ENCODE results near the gene TCAIM.
"Not testable (repeated sequence)": the region's sequence is repeated elsewhere in the genome, so short reads cannot be mapped to it uniquely, and the experiment has no call there.

Gene TCAIM

DNA sequence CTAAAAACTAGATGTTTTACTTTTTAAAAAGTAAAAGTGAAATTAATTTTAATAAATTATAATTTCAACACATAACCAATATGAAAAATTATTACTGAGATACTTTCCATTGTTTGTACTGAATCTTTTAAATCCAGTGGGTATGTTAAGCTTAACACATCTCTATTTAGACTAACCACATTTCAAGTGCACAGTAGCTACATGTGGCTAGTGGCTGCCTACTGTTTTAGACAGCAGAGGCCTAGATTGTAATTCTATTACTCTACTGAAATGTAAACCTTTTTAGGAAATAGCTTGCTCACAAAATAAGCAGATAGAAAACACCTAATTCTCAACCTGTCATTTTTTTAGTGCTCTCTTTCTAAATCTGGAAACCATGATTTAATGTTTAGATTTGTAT, 4.9 kb downstream of the TCAIM start:
- DNase-seq (ENCODE audit: low read depth in 2 of 2) = no peak

DNA sequence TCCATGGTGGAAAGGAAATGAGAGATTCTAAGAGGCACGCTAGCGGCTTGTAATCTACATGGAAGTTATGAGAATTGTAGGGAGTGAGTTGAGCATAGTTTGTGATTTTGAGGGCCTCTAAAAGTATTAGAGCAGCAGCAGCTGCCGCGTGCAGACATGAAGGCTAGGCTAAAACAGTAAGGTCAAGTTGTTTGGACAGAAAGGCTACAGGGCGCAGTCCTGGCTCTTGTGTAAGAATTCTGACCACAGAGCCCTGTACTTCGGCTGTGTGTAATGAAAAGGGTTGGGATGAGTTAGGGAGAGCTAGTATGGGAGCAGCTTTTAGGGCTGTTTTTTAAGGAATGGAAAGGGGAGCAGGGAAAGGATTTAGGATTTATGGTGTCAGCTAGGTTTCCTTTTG, 8.0 kb downstream of the TCAIM start:
- DNase-seq (ENCODE audit: low read depth in 2 of 2) = not testable (repeated sequence)

DNA sequence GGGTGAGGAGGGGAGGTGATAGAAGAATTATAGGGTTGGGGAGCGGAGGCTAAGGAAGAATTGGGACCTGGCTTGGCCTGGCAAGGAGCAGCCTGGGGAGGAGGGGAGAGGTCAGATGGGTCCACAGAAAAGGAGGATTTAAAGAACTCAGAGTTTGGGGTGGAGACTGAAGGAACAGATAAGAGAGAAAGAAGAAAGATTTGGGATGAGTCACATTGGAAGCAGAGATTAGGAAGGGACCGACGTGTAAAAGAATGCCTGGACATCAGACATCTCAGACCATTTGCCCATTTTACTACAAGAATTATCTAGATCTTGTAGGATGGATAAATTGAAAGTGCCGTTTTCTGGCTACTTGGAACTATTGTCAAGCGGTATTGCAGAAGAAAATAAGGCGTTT, 10.4 kb downstream of the TCAIM start:
- DNase-seq (ENCODE audit: low read depth in 2 of 2) = no peak

DNA sequence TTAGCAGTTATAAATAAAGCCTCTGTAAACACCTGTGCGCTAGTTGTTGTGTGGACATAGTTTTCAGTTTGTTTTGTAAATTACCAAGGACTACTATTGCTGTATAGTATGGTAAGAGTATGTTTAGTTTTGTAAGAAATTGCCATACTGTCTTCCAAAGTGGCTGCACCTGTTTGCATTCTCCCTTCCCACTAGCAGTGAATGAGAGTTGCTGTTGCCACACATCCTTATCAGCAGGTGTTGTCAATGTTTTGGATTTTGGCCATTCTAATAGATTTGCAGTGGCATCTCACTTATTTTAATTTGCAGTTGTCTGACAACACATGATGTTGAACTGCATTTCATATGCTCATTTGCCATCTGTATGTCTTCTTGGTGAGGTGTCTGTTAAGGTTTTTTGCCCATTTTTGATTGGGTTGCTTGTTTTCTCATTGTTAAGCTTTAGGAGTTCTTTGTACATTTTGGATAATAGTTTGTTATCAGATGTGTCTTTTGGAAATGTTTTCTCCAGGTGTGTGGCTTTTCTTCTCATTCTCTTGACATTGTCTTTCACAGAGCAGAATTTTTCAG, 14.9 kb downstream of the TCAIM start:
- no peak for DNase-seq (ENCODE audit: low read depth in 2 of 2)

DNA sequence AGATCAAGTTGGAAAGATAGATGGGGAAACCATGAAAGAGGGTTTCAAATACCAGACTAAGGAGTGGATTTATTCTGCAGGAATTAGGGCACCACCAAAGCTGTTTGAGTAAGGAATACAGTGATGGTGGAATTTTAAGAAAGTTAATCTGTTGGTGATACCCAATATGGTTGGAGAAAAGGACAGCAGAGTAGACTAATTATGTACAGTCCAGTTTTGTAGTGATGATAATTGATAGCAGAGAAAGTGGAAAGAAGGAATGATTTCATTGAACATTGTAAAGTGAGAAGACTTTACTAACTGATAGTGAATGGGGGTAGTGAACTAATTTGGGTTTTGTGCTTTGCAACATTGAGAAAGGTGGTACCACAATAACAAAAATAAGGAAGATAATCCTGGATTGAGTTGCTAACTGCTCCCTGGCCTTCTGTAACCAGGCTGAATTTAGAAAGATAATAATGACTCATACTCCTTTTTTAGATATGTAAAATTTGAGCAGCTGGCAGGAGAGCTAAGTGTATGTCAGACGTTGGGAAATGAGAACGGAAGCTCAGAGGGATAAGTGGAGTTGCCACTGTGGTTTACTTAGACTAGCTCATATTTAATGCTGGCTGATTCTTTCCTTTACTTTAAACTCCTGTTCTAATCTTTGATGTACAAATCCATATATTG, 16.9 kb downstream of the TCAIM start:
- DNase-seq (ENCODE audit: low read depth in 2 of 2) = no peak

DNA sequence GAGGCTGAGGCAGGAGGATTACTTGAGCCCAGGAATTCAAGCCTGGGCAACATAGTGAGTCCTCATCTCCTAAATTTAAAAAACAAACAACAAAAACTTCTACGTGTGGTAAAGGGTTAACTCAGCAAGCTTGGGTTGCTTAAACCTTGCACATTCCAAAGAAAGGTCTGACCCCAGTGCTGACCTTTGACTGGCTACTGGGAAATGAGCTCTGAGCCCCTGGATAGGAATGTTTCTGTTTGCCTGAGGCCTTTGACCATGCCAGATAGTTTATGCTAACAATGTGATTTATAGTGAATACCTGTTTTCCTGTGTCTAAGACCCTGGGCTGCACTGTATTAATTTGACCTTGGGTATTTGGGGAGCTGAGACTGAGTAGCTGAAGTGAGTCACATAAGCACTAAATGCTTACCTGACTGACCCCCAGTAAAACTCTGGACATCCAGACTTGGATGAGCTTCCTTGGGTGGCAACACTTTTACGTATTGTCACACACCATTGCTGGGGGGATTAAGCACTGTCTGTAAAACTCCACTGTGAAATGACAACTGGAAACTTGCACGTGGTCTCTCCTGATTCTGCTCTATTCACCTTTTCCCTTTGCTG, 20.7 kb downstream of the TCAIM start:
- DNase-seq (ENCODE audit: low read depth in 2 of 2) = no peak

DNA sequence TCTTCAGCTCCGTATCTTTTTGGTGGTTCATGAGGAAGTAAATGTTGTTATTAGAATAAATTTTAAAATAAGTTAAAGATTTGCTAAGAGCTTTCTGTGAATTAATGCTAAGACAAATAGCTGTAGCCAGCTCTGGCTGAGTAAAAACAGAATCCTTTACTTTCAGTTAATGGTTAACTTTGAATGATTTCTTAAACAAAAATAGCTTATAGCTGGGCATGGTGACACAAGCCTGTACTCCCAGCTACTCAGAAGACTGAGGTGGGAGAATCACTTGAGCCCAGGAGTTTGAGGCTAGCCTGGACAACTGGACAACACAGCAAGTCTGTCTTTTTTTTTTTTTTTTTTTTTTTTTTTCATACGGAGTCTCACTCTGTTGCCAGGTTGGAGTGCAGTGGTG, 25.0 kb downstream of the TCAIM start:
- no peak for DNase-seq (ENCODE audit: low read depth in 2 of 2)

DNA sequence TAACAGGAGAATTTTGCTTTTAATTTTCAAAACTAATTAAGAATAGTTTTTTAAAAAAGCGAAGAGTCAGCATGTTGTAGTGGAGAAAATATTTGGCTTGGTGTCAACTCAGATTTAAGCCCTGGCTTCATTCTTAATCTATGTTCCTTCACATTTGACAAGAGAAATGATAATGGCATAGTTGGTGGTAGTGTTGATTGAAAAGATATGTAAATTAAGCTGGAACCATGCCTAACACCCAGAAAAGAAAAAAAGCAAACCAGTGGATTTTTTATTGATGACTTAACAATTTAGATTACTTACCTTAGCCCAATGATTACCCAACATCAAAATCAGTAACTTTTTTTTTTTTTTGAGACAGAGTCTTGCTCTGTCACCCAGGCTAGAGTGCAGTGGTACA, 27.4 kb downstream of the TCAIM start:
- DNase-seq (ENCODE audit: low read depth in 2 of 2) = no peak

DNA sequence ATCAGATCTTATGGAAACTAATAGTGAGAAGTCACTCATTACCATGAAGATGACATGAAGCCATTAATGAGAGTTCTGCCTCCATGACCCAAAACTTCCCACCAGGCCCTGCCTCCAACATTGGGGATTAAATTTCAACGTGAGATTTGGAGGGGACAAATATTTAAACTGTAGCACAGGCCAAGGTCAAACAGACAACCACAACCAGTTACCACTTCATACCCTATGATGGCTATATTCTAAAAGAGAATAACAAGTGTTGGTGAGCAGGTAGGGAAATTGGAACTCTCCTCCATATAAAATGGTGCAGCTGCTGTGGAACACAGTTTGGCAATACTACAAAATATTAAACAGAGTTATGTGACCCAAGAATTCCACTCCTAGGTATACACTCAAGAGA, 36.9 kb downstream of the TCAIM start:
- DNase-seq (ENCODE audit: low read depth in 2 of 2) = no peak

DNA sequence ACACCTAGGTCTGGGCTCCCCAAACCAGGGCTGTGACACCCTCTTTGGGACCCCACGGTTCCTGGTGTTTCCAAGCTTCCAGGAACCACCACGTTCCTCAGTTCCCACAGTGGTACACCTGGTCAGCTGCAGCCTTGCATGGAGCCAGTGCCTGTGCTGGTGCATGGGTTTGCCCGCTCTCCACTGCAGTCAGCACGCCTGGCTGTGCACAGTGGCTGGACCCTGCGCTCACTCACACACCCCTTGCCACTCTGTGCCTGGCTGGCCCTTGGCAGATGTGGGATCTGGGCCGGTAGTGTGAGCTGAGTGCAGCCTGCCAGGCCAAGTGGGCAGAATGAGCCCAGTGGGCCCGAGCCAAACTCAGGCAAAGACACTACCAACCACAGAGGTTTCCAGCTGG, 48.8 kb downstream of the TCAIM start:
- DNase-seq (ENCODE audit: low read depth in 2 of 2) = no peak

DNA sequence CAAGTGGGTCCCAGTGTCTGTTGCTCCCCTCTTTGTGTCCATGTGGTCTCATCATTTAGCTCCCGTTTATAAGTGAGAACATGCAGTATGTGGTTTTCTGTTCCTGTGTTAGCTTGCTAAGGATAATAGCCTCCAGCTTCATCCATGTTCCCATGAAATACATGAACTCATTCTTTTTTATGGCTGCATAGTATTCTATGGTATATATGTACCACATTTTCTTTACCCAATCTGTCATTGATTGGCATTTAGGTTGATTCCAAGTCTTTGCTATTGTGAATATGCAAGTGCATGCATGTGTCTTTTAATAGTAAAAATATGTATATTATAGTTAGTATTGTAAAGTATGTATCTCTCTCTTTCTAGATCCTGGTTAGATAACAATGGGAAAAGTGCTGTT, 53.9 kb downstream of the TCAIM start:
- no peak for DNase-seq (ENCODE audit: low read depth in 2 of 2)

DNA sequence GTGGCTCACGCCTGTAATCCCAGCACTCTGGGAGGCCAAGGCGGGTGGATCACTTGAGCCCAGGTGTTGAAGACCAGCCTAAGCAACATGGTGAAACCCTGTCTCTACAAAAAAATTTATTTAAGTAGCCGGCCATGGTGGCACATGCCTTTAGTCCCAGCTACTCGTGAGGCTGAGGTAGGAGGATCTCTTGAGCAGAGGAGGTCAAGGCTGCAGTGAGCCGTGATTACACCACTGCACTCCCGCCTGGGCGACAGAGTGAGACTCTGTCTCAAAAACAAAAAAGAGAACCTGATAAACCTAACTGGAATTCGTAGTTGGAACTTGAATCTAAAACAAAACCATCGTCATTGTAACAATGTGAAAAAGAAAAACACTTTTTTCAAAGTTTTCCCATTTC, 57.1 kb downstream of the TCAIM start:
- no peak for DNase-seq (ENCODE audit: low read depth in 2 of 2)

DNA sequence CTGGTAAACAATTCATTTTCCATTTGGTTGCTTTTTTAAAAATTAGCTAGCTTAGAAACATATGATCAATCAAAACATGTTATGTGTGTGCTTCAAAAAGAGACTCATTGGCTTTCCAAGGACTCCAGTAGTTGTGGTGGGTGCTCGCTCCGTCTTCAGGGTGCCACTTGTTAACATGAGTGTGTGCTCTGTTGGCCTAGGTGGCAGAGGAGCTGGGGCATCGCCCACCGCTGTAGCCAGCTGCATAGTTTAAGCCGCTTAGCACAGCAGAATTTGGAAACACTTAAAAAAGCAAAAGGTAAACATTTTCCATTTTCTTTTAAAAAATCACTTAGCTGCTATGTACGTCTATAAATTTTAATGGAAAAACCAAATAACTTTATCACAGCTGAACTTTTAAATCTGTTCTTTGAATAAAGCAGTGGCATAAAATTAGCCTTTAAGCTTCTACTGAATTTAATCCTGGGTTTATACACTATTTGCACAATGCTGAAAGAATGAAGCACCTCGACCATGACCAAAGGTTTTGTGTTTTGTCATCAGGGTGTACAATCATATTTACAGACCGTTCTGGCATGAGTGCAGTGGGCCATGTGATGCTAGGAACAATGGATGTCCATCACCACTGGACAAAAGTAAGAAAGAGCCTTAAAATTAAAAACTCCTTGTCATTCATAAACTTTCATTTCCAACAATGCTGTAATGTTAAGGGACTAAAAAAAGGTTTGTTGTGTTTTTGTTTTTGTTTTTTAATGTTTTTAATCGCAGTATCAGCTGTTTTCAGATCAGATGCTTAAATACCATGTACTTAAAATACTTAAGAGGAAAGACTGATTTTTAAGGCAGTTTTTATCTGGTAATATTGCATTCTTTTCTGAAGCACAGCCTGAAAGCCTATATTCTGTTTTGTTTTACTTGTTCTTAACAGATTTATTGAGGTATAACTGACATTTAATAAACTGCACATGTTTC, 57.9 kb downstream of the TCAIM start:
- DNase-seq (ENCODE audit: low read depth in 2 of 2) = no peak

DNA sequence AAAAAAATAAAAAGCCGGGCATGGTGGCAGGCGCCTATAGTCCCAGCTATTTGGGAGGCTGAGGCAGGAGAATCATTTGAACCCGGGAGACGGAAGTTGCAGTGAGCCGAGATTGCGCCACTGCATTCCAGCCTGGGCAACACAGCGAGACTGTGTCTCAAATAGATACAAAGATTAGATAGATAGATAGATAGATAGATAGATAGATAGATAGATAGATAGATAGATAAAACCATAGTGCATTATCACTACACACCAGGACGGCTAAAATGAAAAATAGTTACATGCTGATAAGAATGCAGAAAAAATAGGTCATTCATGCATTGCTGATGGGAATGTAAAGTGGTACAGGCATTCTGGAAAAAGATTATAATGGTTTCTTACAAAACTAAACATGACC, 59.7 kb downstream of the TCAIM start:
- not testable (repeated sequence) for DNase-seq (ENCODE audit: low read depth in 2 of 2)

DNA sequence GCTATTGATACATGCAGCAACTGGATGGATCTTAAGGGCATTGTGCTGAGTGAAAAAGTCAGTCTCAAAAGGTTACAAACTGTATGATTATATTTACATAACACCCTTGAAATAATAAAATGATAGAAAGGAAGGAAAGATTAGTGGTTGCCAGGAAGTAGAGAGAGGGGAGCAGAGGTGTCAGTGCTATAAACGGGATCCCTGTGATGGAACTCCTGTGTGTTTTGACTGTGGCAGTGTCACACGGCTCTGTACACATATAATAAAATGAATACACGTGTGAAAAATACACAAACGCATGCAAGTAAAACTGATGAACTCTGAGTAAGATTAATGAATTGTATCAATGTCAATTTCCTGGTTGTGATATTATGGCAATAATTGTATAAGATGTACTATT, 60.3 kb downstream of the TCAIM start:
- DNase-seq (ENCODE audit: low read depth in 2 of 2) = no peak

DNA sequence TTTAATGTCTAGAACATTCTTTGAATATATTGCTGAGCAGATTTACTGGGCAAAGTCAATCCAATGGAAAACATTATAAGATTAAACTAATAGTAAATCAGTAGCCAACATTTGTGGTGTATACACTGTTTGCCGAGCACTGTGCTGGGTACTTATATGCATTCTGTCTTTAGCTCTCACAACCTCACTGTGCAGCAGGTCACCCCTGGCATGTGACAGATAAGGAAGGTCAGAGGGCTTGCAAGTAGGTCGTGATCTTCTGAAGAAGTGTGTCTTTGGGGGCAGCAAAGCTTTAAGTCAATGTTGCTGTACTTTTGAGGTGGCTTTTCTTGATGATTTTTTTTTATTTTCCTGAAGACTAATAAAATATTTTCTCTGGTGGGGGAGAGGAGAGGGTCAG, 62.2 kb downstream of the TCAIM start:
- DNase-seq (ENCODE audit: low read depth in 2 of 2) = no peak

DNA sequence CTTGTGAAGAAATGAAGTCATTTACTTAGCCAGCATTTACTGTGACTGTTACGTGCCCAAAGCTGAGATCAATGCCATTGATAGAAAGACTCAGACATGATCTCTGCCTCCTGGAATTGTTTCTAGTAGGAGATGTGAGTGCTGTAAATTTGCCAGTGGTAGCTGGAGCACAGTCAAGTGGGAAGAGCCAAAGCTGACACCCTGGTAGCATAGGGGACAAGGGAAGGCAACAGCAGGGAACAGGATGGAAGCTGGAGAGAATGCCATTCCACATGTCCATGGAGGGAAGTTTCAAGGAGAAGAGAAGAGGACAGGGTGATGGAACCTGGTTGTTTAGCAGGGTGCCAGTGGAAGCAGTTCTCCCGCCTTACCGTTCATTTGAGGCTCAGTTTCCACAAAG, 64.0 kb downstream of the TCAIM start:
- DNase-seq (ENCODE audit: low read depth in 2 of 2) = no peak

DNA sequence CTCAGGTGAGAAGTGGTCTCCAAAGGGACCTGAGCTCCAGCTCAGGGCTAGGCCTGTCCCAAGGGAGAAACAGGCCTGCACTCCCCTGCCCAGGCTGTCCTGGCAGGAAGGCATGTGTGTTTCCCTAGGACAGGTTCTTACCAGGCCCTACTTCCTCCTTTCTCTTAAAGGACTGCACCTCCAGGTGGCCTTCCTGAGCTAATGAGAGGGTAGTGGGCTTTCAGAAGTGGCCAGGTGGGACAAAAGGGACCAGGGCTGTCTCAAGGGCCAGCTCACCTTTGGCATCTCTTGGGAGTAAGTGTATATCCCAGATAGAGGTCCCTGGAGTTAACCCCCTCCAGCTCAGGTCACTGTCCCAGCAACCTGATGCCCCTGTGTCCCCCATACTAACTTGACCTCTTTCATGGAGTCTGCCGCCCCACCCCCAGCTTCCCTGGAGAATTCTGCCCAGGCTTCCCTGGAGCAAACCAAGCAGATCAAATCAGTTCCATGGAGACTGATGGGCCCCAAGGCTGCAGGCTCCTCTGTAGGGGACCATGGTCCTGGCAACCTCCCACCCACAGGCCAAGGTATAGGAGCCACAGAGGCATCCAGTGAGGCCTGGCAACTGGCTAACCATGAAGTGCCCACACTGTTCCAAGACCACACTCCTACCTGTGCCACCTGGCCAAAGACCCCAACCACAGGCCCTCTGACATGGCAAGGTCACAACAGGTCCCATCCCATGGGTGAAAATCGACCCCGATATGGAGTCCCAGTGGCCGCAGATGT, 71.3 kb downstream of the TCAIM start:
- DNase-seq (ENCODE audit: low read depth in 2 of 2) = no peak

DNA sequence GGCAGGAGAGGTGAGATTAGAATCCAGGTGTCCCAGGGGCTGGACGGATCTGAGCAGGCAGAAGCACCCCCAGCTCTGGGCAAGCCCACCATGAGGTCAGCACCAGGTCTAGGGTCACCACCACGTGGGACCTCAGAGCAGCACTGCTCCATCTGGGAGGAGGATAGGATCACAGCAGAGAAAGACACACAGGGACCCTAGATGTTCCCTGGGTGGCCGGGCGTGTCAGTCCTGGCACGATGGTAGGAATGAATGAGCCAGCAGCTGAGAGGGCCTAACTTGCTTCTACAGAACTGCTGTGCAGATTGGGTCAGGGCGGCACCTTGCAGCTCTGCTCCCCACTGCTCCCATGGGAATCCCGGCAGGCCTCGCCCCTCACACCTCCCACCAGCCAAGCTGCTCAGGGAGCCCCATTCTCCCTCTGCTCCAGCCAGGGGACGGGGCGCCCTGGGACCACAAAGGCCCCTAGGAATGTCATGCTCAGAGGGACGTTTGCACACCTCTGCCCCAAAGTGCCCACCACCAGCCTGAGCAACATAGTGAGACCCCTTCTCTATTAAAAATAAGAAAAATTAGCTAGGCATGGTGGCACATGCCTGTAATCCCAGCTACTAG, 72.6 kb downstream of the TCAIM start:
- no peak for DNase-seq (ENCODE audit: low read depth in 2 of 2)

DNA sequence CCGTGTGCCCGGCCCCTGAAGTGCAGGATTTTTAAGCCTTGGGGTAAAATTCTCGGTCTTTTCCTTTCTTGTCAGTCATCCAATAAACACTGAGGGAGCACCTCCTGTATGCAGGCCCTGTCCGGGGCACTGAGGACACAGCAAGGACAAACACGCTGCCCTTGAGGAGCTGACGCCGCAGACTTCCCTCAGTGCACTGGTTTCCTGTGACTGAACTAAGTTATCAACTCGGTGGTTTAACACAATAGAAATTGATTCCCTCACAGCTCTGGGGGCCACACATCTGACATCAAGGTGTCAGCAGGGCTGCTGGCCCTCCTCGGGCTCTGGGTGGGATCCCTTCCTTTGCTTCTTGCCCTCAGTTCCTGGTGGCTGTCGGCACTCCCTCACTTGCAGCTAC, 73.8 kb downstream of the TCAIM start:
- DNase-seq (ENCODE audit: low read depth in 2 of 2) = no peak

DNA sequence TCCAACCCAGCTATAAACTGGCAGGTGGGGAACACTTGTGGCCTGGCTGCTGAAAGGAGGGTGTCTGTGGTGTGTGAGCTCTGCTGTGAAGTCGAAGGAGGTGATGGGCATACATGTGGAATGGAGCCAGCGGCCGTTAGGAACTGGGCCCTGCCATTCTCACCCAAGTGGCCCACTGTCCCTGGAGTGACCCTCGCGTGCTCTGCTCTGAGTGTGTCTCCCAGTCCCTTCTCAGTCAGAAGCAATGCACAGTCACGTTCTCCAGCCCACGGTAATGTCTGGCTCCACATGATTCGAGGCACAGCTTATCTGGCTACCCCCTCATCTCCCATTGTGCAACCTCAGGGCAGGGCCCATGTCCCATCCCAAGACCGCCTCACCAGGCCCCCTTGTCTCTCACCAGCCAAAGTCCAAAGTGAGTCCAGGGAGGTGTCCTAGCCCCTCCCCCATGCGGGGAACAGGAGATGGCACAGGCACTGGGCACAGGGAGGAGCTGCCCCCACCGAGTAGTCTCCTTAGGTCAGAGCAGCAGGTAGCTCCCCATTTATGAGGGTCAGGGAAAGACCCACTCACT, 76.0 kb downstream of the TCAIM start:
- DNase-seq (ENCODE audit: low read depth in 2 of 2) = no peak
